B cell (primary cell): ENCODE data around the gene CAMK2D. TPM values are rescaled to one million over a fixed set of nuclear protein-coding genes. Genes with fewer than 3 reads are reported as not detected.

Experiments used
- ATAC-seq: fragments of 200-7000 bp; cut with Tn5 transposase; one replicate; pipeline ENCODE4 v1.10.0; 2021; ENCODE audit warnings: low read depth, mild to moderate bottlenecking, moderate number of reproducible peaks, moderate library complexity
- CTCF ChIA-PET: fragments of 350-600 bp; sonication (Branson Sonifier 250); formaldehyde crosslinking; loops from one replicate; lab custom pipeline; 2021; ENCODE audit warnings: antibody characterized with exemption, inconsistent platforms; lab: Charles Lee
- POLR2A ChIA-PET: fragments of 350-600 bp; sonication (Branson Sonifier 250); formaldehyde crosslinking; loops from one replicate; lab custom pipeline; 2021; ENCODE audit warnings: antibody characterized with exemption; lab: Charles Lee
- DNase-seq: peaks from one replicate; pipeline ENCODE4 v3.0.0; 2013
- H2AFZ ChIP-seq: 2 replicates; pipeline ENCODE4 v1.6.1; 2012; ENCODE audit warnings: mild to moderate bottlenecking, low read depth, low read length; ENCODE audit not compliant: insufficient read depth, poor library complexity, severe bottlenecking
- H3K27ac ChIP-seq, 2 donors: 1 replicate in 1 of 2; 2 replicates in 1 of 2; pipeline ENCODE4 v1.5.1; 2012 to 2013; ENCODE audit warnings: low read length in 2 of 2, mild to moderate bottlenecking in 2 of 2, moderate library complexity in 1 of 2
- H3K27me3 ChIP-seq, 4 experiments: fragments of 200-600 bp in 1 of 4; sonication (generic) in 1 of 4; replicated peaks in 1 of 4; 1 replicate in 2 of 4; 2 replicates in 2 of 4; pipeline versions ENCODE4 v1.6.1 to v1.7.0; 2013 to 2016; ENCODE audit warnings: low read length in 3 of 4, mild to moderate bottlenecking in 2 of 4, mixed read lengths in 1 of 4, moderate library complexity in 1 of 4; ENCODE audit not compliant: insufficient read depth in 4 of 4, control insufficient read depth in 3 of 4; ENCODE audit errors: control extremely low read depth in 1 of 4
- H3K36me3 ChIP-seq, 2 experiments: replicated peaks in 1 of 2; 1 replicate in 1 of 2; 2 replicates in 1 of 2; pipeline versions ENCODE4 v1.6.1 to v1.7.1; 2013; ENCODE audit warnings: low read length in 1 of 2; ENCODE audit not compliant: insufficient read depth in 2 of 2, control insufficient read depth in 1 of 2; ENCODE audit errors: control extremely low read depth in 1 of 2, extremely low read depth in 1 of 2
- H3K4me1 ChIP-seq, 2 donors: fragments of 200-600 bp in 1 of 2; sonication (generic) in 1 of 2; 1 replicate in 1 of 2; 2 replicates in 1 of 2; pipeline versions ENCODE4 v1.5.1 to v1.6.1; 2013 to 2017; ENCODE audit warnings: low read length in 2 of 2; ENCODE audit not compliant: control insufficient read depth in 2 of 2, insufficient read depth in 2 of 2
- H3K4me2 ChIP-seq: replicated peaks from 2 replicates; pipeline ENCODE3; 2012; ENCODE audit warnings: mild to moderate bottlenecking, low read depth, low read length; ENCODE audit not compliant: poor library complexity, severe bottlenecking
- H3K4me3 ChIP-seq, 5 experiments: fragments of 200-600 bp in 1 of 5; sonication (generic) in 1 of 5; 1 replicate in 3 of 5; 2 replicates in 2 of 5; pipeline versions ENCODE4 v1.5.1 to v1.7.0; 2011 to 2016; ENCODE audit warnings: low read length in 4 of 5, mild to moderate bottlenecking in 4 of 5, low read depth in 2 of 5, control low read depth in 1 of 5, moderate library complexity in 1 of 5; ENCODE audit not compliant: insufficient read depth in 1 of 5; ENCODE audit errors: control extremely low read depth in 1 of 5, extremely low read depth in 1 of 5
- H3K79me2 ChIP-seq: fragments of 200-600 bp; sonication (generic); one replicate; pipeline ENCODE4 v1.6.0; 2016; ENCODE audit warnings: low read length; ENCODE audit not compliant: control insufficient read depth, insufficient read depth
- H3K9ac ChIP-seq: fragments of 200-600 bp; sonication (generic); 2 replicates; pipeline ENCODE4 v1.6.1; 2017; ENCODE audit warnings: mild to moderate bottlenecking, low read length, moderate library complexity
- H3K9me3 ChIP-seq, 3 donors: one replicate each; pipeline versions ENCODE4 v1.6.1 to v1.7.1; 2013; ENCODE audit warnings: low read length in 2 of 3; ENCODE audit not compliant: control insufficient read depth in 2 of 3, insufficient read depth in 1 of 3; ENCODE audit errors: control extremely low read depth in 1 of 3
- H4K20me1 ChIP-seq: 2 replicates; pipeline ENCODE4 v1.6.0; 2012; ENCODE audit warnings: mild to moderate bottlenecking, low read length; ENCODE audit not compliant: insufficient read depth, control insufficient read depth, poor library complexity, severe bottlenecking
- H3K27ac Mint-ChIP-seq: one replicate; pipeline ENCODE4 v1.8.0; 2021; ENCODE audit warnings: mixed read lengths
- H3K27me3 Mint-ChIP-seq: one replicate; pipeline ENCODE4 v1.8.0; 2021; ENCODE audit warnings: mixed read lengths
- H3K4me1 Mint-ChIP-seq: one replicate; pipeline ENCODE4 v1.8.0; 2021; ENCODE audit warnings: mixed read lengths
- H3K4me3 Mint-ChIP-seq: one replicate; pipeline ENCODE4 v1.8.0; 2021; ENCODE audit warnings: mixed read lengths
- H3K9me3 Mint-ChIP-seq: one replicate; pipeline ENCODE4 v1.8.0; 2022; ENCODE audit warnings: mixed read lengths; ENCODE audit not compliant: insufficient read depth
- EZH2 ChIP-seq: IDR thresholded peaks from 2 replicates; pipeline ENCODE4 v1.6.1; 2012; ENCODE audit warnings: borderline replicate concordance, low read depth, mild to moderate bottlenecking, moderate library complexity, low read length; ENCODE audit not compliant: insufficient read depth, poor library complexity, severe bottlenecking
- WGBS: methylation state at CpG from one replicate; pipeline ENCODE4 v1.1.5; 2013; ENCODE audit warnings: missing lambda C conversion rate; ENCODE audit not compliant: insufficient coverage; 5-methylcytosine and 5-hydroxymethylcytosine counted together
- intact Hi-C: fragments of 100-400 bp; cut with micrococcal nuclease; formaldehyde crosslinking; loops from one replicate; pipeline ENCODE4 v1.10.0; 2022
- polyA plus RNA-seq: library from polyadenylated mRNA; depleted of rRNA; stranded (reverse); fragments of >200 nt; gene quantifications from 2 replicates; pipeline ENCODE4 v1.2.3, GENCODE V29; 2012
- total RNA-seq, 2 donors: library from RNA; stranded (reverse); fragments of 120-200 nt in 1 of 2; gene quantifications; 1 replicate in 1 of 2; 2 replicates in 1 of 2; pipeline versions ENCODE4 v1.2.3 to v1.2.4, GENCODE V29; 2013 to 2022
- TF ChIP-seq, protein P1 (sequence below): fragments of 200-600 bp; IDR thresholded peaks from one replicate; pipeline ENCODE4 v1.8.0; 2022; ENCODE audit warnings: antibody characterized with exemption, mild to moderate bottlenecking

CAMK2D gene
- total and polyA plus RNA-seq, 2 donors (not counting 1 experiment from before 2014, with no cell fraction given), result 26.3 to 57.0 TPM

- no peak overlapping the region for H3K4me3 Mint-ChIP-seq
- H3K27ac ChIP-seq, result no peak overlapping the region
- 96% methylated on average over 4 of the region's 6 CpGs for WGBS
- peaks cover 0 to 5% (median 0%) of the 10 kb centered on the region in 3 donors for H3K9me3 ChIP-seq
- H3K36me3 ChIP-seq, result peaks cover 13 to 44% of the 10 kb centered on the region in 2 experiments
- H3K9ac ChIP-seq, result no peak overlapping the region
- no peaks in the 10 kb centered on the region for H3K4me1 Mint-ChIP-seq
- H3K9me3 Mint-ChIP-seq, result peaks cover 4% of the 10 kb centered on the region
- H3K27me3 Mint-ChIP-seq, result no peaks in the 10 kb centered on the region
- H3K4me2 ChIP-seq, result no peak overlapping the region
- no peak overlapping the region for H3K27ac Mint-ChIP-seq
- POLR2A ChIA-PET, result no interaction called here
- DNase-seq (no peak), ATAC-seq (no peak)
- CTCF ChIA-PET, result no interaction called here
- no peaks in the 10 kb centered on the region for H4K20me1 ChIP-seq
- H3K27me3 ChIP-seq, result no peaks in the 10 kb centered on the region
- no peak overlapping the region for H2AFZ ChIP-seq
- no peaks in the 10 kb centered on the region for H3K4me1 ChIP-seq
- intact Hi-C loops, result no loop called here
- no peaks in the 10 kb centered on the region for H3K79me2 ChIP-seq
- H3K4me3 ChIP-seq, result no peak overlapping the region
- no peak for TF ChIP-seq EZH2
- TF ChIP-seq, protein P1, sequence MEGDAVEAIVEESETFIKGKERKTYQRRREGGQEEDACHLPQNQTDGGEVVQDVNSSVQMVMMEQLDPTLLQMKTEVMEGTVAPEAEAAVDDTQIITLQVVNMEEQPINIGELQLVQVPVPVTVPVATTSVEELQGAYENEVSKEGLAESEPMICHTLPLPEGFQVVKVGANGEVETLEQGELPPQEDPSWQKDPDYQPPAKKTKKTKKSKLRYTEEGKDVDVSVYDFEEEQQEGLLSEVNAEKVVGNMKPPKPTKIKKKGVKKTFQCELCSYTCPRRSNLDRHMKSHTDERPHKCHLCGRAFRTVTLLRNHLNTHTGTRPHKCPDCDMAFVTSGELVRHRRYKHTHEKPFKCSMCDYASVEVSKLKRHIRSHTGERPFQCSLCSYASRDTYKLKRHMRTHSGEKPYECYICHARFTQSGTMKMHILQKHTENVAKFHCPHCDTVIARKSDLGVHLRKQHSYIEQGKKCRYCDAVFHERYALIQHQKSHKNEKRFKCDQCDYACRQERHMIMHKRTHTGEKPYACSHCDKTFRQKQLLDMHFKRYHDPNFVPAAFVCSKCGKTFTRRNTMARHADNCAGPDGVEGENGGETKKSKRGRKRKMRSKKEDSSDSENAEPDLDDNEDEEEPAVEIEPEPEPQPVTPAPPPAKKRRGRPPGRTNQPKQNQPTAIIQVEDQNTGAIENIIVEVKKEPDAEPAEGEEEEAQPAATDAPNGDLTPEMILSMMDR, result no peak
These were observed 265.7 kb downstream of the CAMK2D start for GRCh38 chr4:113495790-113496189.

GRCh38 chr4:113483131-113483530, 278.4 kb downstream of the CAMK2D start:
- Histone ChIP-seq H4K20me1 (no peaks in the 10 kb centered on the region), H2AFZ (no peak overlapping the region), H3K27ac (no peak overlapping the region), H3K9ac (no peak overlapping the region), H3K79me2 (no peaks in the 10 kb centered on the region), H3K4me2 (no peak overlapping the region), H3K9me3 (peaks cover 0 to 4% (median 0%) of the 10 kb centered on the region in 3 donors), H3K36me3 (peaks cover 6 to 7% of the 10 kb centered on the region in 2 experiments), H3K27me3 (no peaks in the 10 kb centered on the region), H3K4me3 (no peak overlapping the region), H3K4me1 (no peaks in the 10 kb centered on the region)
- H3K4me1 Mint-ChIP-seq, result no peaks in the 10 kb centered on the region
- no CpG with 5 or more reads among the region's 6 CpGs for WGBS
- ChIA-PET CTCF (no interaction called here), POLR2A (no interaction called here)
- TF ChIP-seq, protein P1, result no peak
- TF ChIP-seq EZH2, result no peak
- H3K4me3 Mint-ChIP-seq, result no peak overlapping the region
- H3K9me3 Mint-ChIP-seq, result no peaks in the 10 kb centered on the region
- DNase-seq (no peak), ATAC-seq (no peak)
- H3K27me3 Mint-ChIP-seq, result no peaks in the 10 kb centered on the region
- intact Hi-C loops, result no loop called here
- no peak overlapping the region for H3K27ac Mint-ChIP-seq
